ENCODE results near the gene SPIRE2.

GRCh38 chr16:89895482-89896250 lies 67.4 kb downstream of the SPIRE2 start:
- no peak for TF ChIP-seq POLR2A (IDR thresholded peaks at IDR 0.05)
- TF ChIP-seq, protein P1, sequence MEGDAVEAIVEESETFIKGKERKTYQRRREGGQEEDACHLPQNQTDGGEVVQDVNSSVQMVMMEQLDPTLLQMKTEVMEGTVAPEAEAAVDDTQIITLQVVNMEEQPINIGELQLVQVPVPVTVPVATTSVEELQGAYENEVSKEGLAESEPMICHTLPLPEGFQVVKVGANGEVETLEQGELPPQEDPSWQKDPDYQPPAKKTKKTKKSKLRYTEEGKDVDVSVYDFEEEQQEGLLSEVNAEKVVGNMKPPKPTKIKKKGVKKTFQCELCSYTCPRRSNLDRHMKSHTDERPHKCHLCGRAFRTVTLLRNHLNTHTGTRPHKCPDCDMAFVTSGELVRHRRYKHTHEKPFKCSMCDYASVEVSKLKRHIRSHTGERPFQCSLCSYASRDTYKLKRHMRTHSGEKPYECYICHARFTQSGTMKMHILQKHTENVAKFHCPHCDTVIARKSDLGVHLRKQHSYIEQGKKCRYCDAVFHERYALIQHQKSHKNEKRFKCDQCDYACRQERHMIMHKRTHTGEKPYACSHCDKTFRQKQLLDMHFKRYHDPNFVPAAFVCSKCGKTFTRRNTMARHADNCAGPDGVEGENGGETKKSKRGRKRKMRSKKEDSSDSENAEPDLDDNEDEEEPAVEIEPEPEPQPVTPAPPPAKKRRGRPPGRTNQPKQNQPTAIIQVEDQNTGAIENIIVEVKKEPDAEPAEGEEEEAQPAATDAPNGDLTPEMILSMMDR (IDR thresholded peaks at IDR 0.05), result no peak
